K562 (cell line): ENCODE measurements around the gene PNLIPRP2. TPM values are rescaled to one million over a fixed set of nuclear protein-coding genes. Genes with fewer than 3 reads are reported as not detected.

Experiments
- ATAC-seq: fragments of 200-7000 bp; cut with Tn5 transposase; 3 replicates; pipeline ENCODE4 v1.9.1; 2020; ENCODE audit warnings: moderate library complexity
- BruUV-seq: library from RNA; stranded (reverse); fragments of 400-500 nt; replicated peaks from 2 replicates; lab custom pipeline; 2021; lab: Mats Ljungman, UMichigan
- CTCF ChIA-PET: fragments of 300-600 bp; formaldehyde crosslinking; extraction: SDS; loops from one replicate; lab custom pipeline; 2021; ENCODE audit warnings: low intra/inter-chr PET ratio; lab: Yijun Ruan, JAX
- POLR2A ChIA-PET: fragments of 300-600, 350-650 bp; sonication (Branson Sonifier 250); formaldehyde crosslinking; extraction: SDS; loops from one replicate; lab custom pipeline; 2021; ENCODE audit warnings: antibody characterized with exemption, inconsistent platforms; lab: Yijun Ruan, JAX
- DNase-seq, 4 experiments: peaks; one replicate each; pipeline versions ENCODE4 v3.0.0 to v3.0.0-alpha.2; 2011 to 2018; ENCODE audit warnings: low spot score in 3 of 4, mixed read lengths in 3 of 4; ENCODE audit errors: extremely low read depth in 1 of 4
- FAIRE-seq: peaks from 2 replicates; lab custom pipeline; 2011; peaks lifted over from hg19 to GRCh38; lab: Jason Lieb, UNC
- H2AFZ ChIP-seq: 2 replicates; pipeline ENCODE4 v1.6.0; 2011; ENCODE audit warnings: low read depth, low read length, control low read depth, inconsistent platforms
- H3K27ac ChIP-seq: fragments of 200-600 bp; 3 replicates; pipeline ENCODE4 v1.8.0; 2011; ENCODE audit warnings: low read depth, mild to moderate bottlenecking, control low read depth, inconsistent platforms, low read length, moderate library complexity, mixed read lengths; ENCODE audit errors: extremely low read depth
- H3K27me3 ChIP-seq, 2 experiments: fragments of 300-600 bp in 1 of 2; 2 replicates in 1 of 2; 3 replicates in 1 of 2; pipeline versions ENCODE4 v1.6.0 to v1.8.0; 2011; ENCODE audit warnings: inconsistent platforms in 2 of 2, low read length in 2 of 2, mild to moderate bottlenecking in 1 of 2, mixed read lengths in 1 of 2, moderate library complexity in 1 of 2; ENCODE audit not compliant: control insufficient read depth in 2 of 2, insufficient read depth in 2 of 2
- H3K36me3 ChIP-seq: fragments of 300-600 bp; 3 replicates; pipeline ENCODE4 v1.8.0; 2011; ENCODE audit warnings: mild to moderate bottlenecking, low read length, inconsistent platforms; ENCODE audit not compliant: control insufficient read depth, insufficient read depth
- H3K4me1 ChIP-seq, 2 experiments: fragments of 200-600 bp in 1 of 2; replicated peaks in 1 of 2; 2 replicates in 1 of 2; 3 replicates in 1 of 2; pipeline versions ENCODE4 v1.5.1 to v1.8.0; 2011; ENCODE audit warnings: inconsistent platforms in 2 of 2, low read length in 2 of 2, mild to moderate bottlenecking in 1 of 2, mixed read lengths in 1 of 2, moderate library complexity in 1 of 2; ENCODE audit not compliant: control insufficient read depth in 2 of 2, insufficient read depth in 2 of 2
- H3K4me2 ChIP-seq: 2 replicates; pipeline ENCODE4 v1.6.1; 2011; ENCODE audit warnings: low read length, control low read depth, inconsistent platforms, mixed read lengths; ENCODE audit not compliant: insufficient read depth
- H3K4me3 ChIP-seq: fragments of 200-600 bp; sonication (generic), shearing (Covaris generic); 2 replicates; pipeline ENCODE4 v1.5.1; 2016; ENCODE audit warnings: control low read depth, inconsistent platforms
- H3K79me2 ChIP-seq: fragments of 200-600 bp; 3 replicates; pipeline ENCODE4 v1.8.0; 2011; ENCODE audit warnings: low read length, inconsistent platforms; ENCODE audit not compliant: control insufficient read depth, insufficient read depth
- H3K9ac ChIP-seq, 2 experiments: 2 replicates each; pipeline versions ENCODE4 v1.6.0 to v1.6.1; 2011; ENCODE audit warnings: low read depth in 2 of 2, low read length in 2 of 2, control low read depth in 1 of 2, inconsistent platforms in 1 of 2, mild to moderate bottlenecking in 1 of 2, mixed read lengths in 1 of 2; ENCODE audit not compliant: insufficient read depth in 1 of 2
- H3K9me1 ChIP-seq: one replicate; pipeline ENCODE4 v1.6.0; 2011; ENCODE audit warnings: inconsistent platforms, mild to moderate bottlenecking, low read length, moderate library complexity; ENCODE audit not compliant: control insufficient read depth, insufficient read depth
- H3K9me3 ChIP-seq: replicated peaks from 2 replicates; pipeline ENCODE4 v1.5.1; 2011; ENCODE audit warnings: low read depth, low read length, inconsistent platforms; ENCODE audit not compliant: control insufficient read depth, insufficient read depth
- H4K20me1 ChIP-seq: replicated peaks from 2 replicates; pipeline ENCODE4 v1.6.1; 2011; ENCODE audit warnings: low read length, inconsistent platforms, mixed read lengths; ENCODE audit not compliant: control insufficient read depth, insufficient read depth
- ATF3 ChIP-seq, 2 experiments: fragments of 450-650 bp in 1 of 2; sonication (generic) in 1 of 2; formaldehyde crosslinking in 1 of 2; IDR thresholded peaks in 1 of 2; conservative IDR thresholded peaks in 1 of 2; 2 replicates each; pipeline versions ENCODE4 v1.6.1 to v1.8.1; 2016 to 2023; ENCODE audit warnings: mild to moderate bottlenecking in 2 of 2, moderate library complexity in 2 of 2, inconsistent platforms in 1 of 2, missing genetic modification reagents in 1 of 2
- CHD4 ChIP-seq: fragments of 200-600 bp; sonication (generic); IDR thresholded peaks from 3 replicates; pipeline ENCODE4 v1.6.1; 2012; ENCODE audit warnings: low read depth, mild to moderate bottlenecking, mixed read lengths, low read length, inconsistent platforms; ENCODE audit not compliant: insufficient read depth, insufficient replicate concordance, poor library complexity, severe bottlenecking
- ETV1 ChIP-seq: fragments of 450-650 bp; conservative IDR thresholded peaks from 2 replicates; pipeline ENCODE4 v1.6.1; 2016; ENCODE audit warnings: missing genetic modification characterization, control low read depth, low read depth, missing compliant biosample characterization
- KLF1 ChIP-seq: fragments of 450-650 bp; IDR thresholded peaks from 2 replicates; pipeline ENCODE4 v1.6.1; 2016; ENCODE audit warnings: missing genetic modification characterization, missing compliant biosample characterization
- LEF1 ChIP-seq: fragments of 450-650 bp; IDR thresholded peaks from 2 replicates; pipeline ENCODE4 v1.6.1; 2016; ENCODE audit warnings: mild to moderate bottlenecking
- MEF2A ChIP-seq: IDR thresholded peaks from 2 replicates; pipeline ENCODE4 v1.6.1; 2011; ENCODE audit warnings: low read depth, mild to moderate bottlenecking, low read length, moderate library complexity; ENCODE audit not compliant: control insufficient read depth
- MNT ChIP-seq, 2 experiments: fragments of 450-650 bp; conservative IDR thresholded peaks; 2 replicates each; pipeline ENCODE4 v1.6.1; 2017; ENCODE audit warnings: mild to moderate bottlenecking in 2 of 2, moderate library complexity in 2 of 2
- PPARD ChIP-seq: fragments of 250-450 bp; sonication (Bioruptor Pico); IDR thresholded peaks from 2 replicates; pipeline ENCODE4 v1.8.0; 2022; ENCODE audit warnings: inconsistent platforms, mild to moderate bottlenecking, moderate library complexity
- PRPF4 ChIP-seq: fragments of 200-400 bp; formaldehyde crosslinking; IDR thresholded peaks from one replicate; pipeline ENCODE4 v1.6.1; 2017; ENCODE audit warnings: low read length, low read depth, mild to moderate bottlenecking; ENCODE audit not compliant: insufficient read depth, poor library complexity, severe bottlenecking
- SMAD1 ChIP-seq: fragments of 150-350 bp; IDR thresholded peaks from 2 replicates; pipeline ENCODE4 v1.6.1; 2014; ENCODE audit warnings: low read length, low read depth; ENCODE audit not compliant: partially characterized antibody
- TBP ChIP-seq: optimal IDR thresholded peaks from 2 replicates; pipeline ENCODE3; 2011; ENCODE audit warnings: low read depth, low read length, improper control_type of control experiment
- XRCC4 ChIP-seq: IDR thresholded peaks from one replicate; pipeline ENCODE4 v1.6.1; 2011; ENCODE audit not compliant: insufficient read depth, insufficient read length; ENCODE audit errors: extremely low read depth
- ZBTB43 ChIP-seq: sonication (generic); formaldehyde crosslinking; IDR thresholded peaks from 2 replicates; pipeline ENCODE4 v1.8.0; 2023; ENCODE audit warnings: mild to moderate bottlenecking, missing genetic modification reagents
- ZC3H11A ChIP-seq: IDR thresholded peaks from 2 replicates; pipeline ENCODE4 v1.6.1; 2012; ENCODE audit warnings: low read depth, low read length, improper control_type of control experiment
- ZNF143 ChIP-seq: sonication (generic); formaldehyde crosslinking; IDR thresholded peaks from 2 replicates; pipeline ENCODE4 v1.9.0; 2022; ENCODE audit warnings: mild to moderate bottlenecking, missing genetic modification reagents
- ZNF175 ChIP-seq: fragments of 200-800 bp; sonication (Bioruptor generic); IDR thresholded peaks from 2 replicates; pipeline ENCODE4 v1.6.1; 2016; ENCODE audit warnings: low read depth, mild to moderate bottlenecking, missing genetic modification characterization, missing compliant biosample characterization
- ZNF444 ChIP-seq: fragments of 250-450 bp; sonication (Bioruptor Pico); IDR thresholded peaks from 2 replicates; pipeline ENCODE4 v1.4.0; 2020; ENCODE audit warnings: mild to moderate bottlenecking, moderate library complexity
- ZNF449 ChIP-seq: fragments of 250-450 bp; sonication (Bioruptor Pico); IDR thresholded peaks from 2 replicates; pipeline ENCODE4 v1.8.0; 2022; ENCODE audit warnings: moderate library complexity, mild to moderate bottlenecking, inconsistent platforms
- WGBS: fragments of 100-300 bp; shearing (Covaris generic); methylation state at CpG from one replicate; pipeline ENCODE4 v1.1.6; 2016; ENCODE audit warnings: low coverage, mixed read lengths; ENCODE audit not compliant: insufficient coverage; ENCODE audit errors: missing lambda C conversion rate; 5-methylcytosine and 5-hydroxymethylcytosine counted together
- in situ Hi-C: fragments of 300-500 bp; cut with MboI; formaldehyde crosslinking; loops from 4 replicates; pipeline ENCODE4 v1.15.0; 2018; ENCODE audit warnings: inconsistent platforms, mixed read lengths
- intact Hi-C: fragments of 100-400 bp; cut with micrococcal nuclease; formaldehyde crosslinking; loops from 2 replicates; pipeline ENCODE4 v1.14.2; 2022
- polyA plus RNA-seq, 8 experiments: library from polyadenylated mRNA; depleted of rRNA in 4 of 8; stranded (reverse) in 5 of 8; unstranded in 3 of 8; fragments of >200 nt; fragmentation: Nextera tagmentation in 2 of 8; fragmentation: Illumina TruSeq in 1 of 8; extraction: Ambion mirVana in 2 of 8; extraction: Trizol in 1 of 8; gene quantifications; 2 replicates each; pipeline versions ENCODE4 v1.2.1 to v1.2.3, GENCODE V29; 2011 to 2014; ENCODE audit warnings: inconsistent platforms in 1 of 8, missing spikeins in 1 of 8
- total RNA-seq, 7 experiments: library from RNA; depleted of rRNA in 6 of 7; stranded (reverse); fragments of >200 nt in 6 of 7; fragmentation: Illumina TruSeq in 2 of 7; extraction: Trizol in 2 of 7; gene quantifications; 2 replicates each; pipeline versions ENCODE4 v1.2.1 to v1.2.3, GENCODE V29; 2011 to 2021; ENCODE audit warnings: low replicate concordance in 1 of 7

The PNLIPRP2 gene
- total and polyA plus RNA-seq, 9 of the 15 experiments (the other 6 are each of a cell fraction or from before 2014, with no cell fraction given): 0.38 TPM; not detected in 8

- Histone ChIP-seq H3K4me3 (no peak overlapping the region), H3K9me3 (no peaks in the 10 kb centered on the region), H2AFZ (no peak overlapping the region), H3K27ac (no peak overlapping the region), H3K36me3 (no peaks in the 10 kb centered on the region), H3K9me1 (no peaks in the 10 kb centered on the region), H3K79me2 (no peaks in the 10 kb centered on the region), H3K27me3 (no peaks in the 10 kb centered on the region; a peak in 1 of 5 replicates), H4K20me1 (no peaks in the 10 kb centered on the region), H3K9ac (no peak overlapping the region), H3K4me2 (no peak overlapping the region), H3K4me1 (peaks cover 0 to under 1% of the 10 kb centered on the region in 2 experiments; a peak in 1 of 5 replicates)
- no peak for ATAC-seq
- DNase-seq: no peak
- WGBS: 7% methylated on average over 2 of the region's 2 CpGs
- no TSS peak for BruUV-seq
- ChIA-PET POLR2A (no interaction called here), CTCF (no interaction called here)
- no peak for FAIRE-seq
- in situ Hi-C loops (no loop called here), intact Hi-C loops (no loop called here)
- TF ChIP-seq CHD4 (no peak), ATF3 (IDR thresholded peaks at IDR 0.05) (no peak), ATF3 (CRISPR knock-in tag; conservative IDR thresholded peaks at IDR 0.05) (no peak), ZC3H11A (no peak), SMAD1 (no peak), ZNF449 (no peak), XRCC4 (no peak), ZNF175 (CRISPR knock-in tag) (no peak), ETV1 (tag) (no peak), KLF1 (tag) (no peak), TBP (no peak), MEF2A (no peak), ZNF143 (CRISPR knock-in tag) (no peak), MNT (conservative IDR thresholded peaks at IDR 0.05) (no peak), PPARD (CRISPR knock-in tag) (no peak), ZNF444 (CRISPR knock-in tag) (no peak), LEF1 (no peak), ZBTB43 (CRISPR knock-in tag) (no peak), PRPF4 (no peak)
Observed at GRCh38 chr10:116614796-116615195, 6.0 kb upstream of the PNLIPRP2 start.
